ENCODE results near the gene PKNOX1.

- TF ChIP-seq CTCF (IDR thresholded peaks at IDR 0.05) (no peak), POLR2A (IDR thresholded peaks at IDR 0.05) (no peak)
Measured at GRCh38 chr21:42981862-42982261, 7.5 kb downstream of the PKNOX1 start.
